Measurements from ENCODE around the gene RCAN1.

DNA sequence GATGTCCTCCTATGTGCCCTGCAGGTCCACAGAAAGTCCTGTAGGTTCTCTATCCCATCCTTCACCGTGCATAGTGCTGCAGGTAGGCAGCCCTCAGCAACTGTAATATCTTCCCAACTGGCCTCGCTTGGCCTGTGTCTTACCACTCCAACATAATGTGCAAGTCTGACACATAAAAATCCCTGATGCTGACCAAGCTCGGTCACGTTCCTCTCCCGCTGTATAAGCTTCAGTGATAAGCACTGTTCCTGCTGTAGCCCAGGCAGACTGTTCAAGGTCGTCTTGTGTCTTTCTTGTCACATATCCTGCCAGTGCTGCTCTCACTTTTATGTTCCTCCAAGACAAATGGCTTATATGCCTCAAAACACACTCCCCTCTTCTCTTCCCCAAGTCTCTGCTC lies 83.5 kb downstream of the RCAN1 start:
- no peak for TF ChIP-seq POLR2AphosphoS5 (IDR thresholded peaks at IDR 0.05; ENCODE audit: low read depth, low read length)
- TF ChIP-seq POLR2A (IDR thresholded peaks at IDR 0.05; ENCODE audit: low read depth, low read length) = no peak
- TF ChIP-seq TAF1 (IDR thresholded peaks at IDR 0.05; ENCODE audit: low read depth, low read length) = no peak
- no peak for TF ChIP-seq SPI1 (IDR thresholded peaks at IDR 0.05; ENCODE audit: low read depth, low read length)

All from GM12891 (cell line).